HG02943 (cell line): Measurements from ENCODE around the gene ABHD5.

Experiments used
- ATAC-seq: cut with Tn5 transposase; IDR thresholded peaks from one replicate; pipeline ENCODE4 v1.9.1; 2021; ENCODE audit warnings: mild to moderate bottlenecking, low read depth, moderate library complexity; ENCODE audit not compliant: unreplicated experiment

ABHD5 gene

GRCh38 chr3:43709022-43709421 is 18.3 kb downstream of the ABHD5 start:
- ATAC-seq = no peak

GRCh38 chr3:43710607-43711006 is 19.9 kb downstream of the ABHD5 start:
- no peak for ATAC-seq

GRCh38 chr3:43718296-43718695 is 27.6 kb downstream of the ABHD5 start:
- ATAC-seq = no peak

- ATAC-seq = no peak
Measured at GRCh38 chr3:43723121-43723734, 32.5 kb downstream of the ABHD5 start.

- no peak for ATAC-seq
Measured at GRCh38 chr3:43726521-43726920, 35.8 kb downstream of the ABHD5 start.

GRCh38 chr3:43727930-43728329 is 37.2 kb downstream of the ABHD5 start:
- ATAC-seq = no peak

GRCh38 chr3:43728476-43728875 is 37.7 kb downstream of the ABHD5 start:
- ATAC-seq = no peak

- ATAC-seq = no peak
Measured at GRCh38 chr3:43728947-43729346, 38.2 kb downstream of the ABHD5 start.

GRCh38 chr3:43729707-43730414 is 39.1 kb downstream of the ABHD5 start:
- no peak for ATAC-seq

- no peak for ATAC-seq
Measured at GRCh38 chr3:43732747-43733425, 42.1 kb downstream of the ABHD5 start.

- no peak for ATAC-seq
Measured at GRCh38 chr3:43733459-43734384, 43.0 kb downstream of the ABHD5 start.

GRCh38 chr3:43734685-43735084 is 43.9 kb downstream of the ABHD5 start:
- no peak for ATAC-seq

GRCh38 chr3:43735618-43736017 is 44.9 kb downstream of the ABHD5 start:
- ATAC-seq = no peak

GRCh38 chr3:43736558-43737440 is 46.1 kb downstream of the ABHD5 start:
- no peak for ATAC-seq

- ATAC-seq = no peak
Measured at GRCh38 chr3:43738305-43738704, 47.6 kb downstream of the ABHD5 start.

- ATAC-seq = no peak
Measured at GRCh38 chr3:43742920-43743319, 52.2 kb downstream of the ABHD5 start.

- no peak for ATAC-seq
Measured at GRCh38 chr3:43747641-43748040, 56.9 kb downstream of the ABHD5 start.

GRCh38 chr3:43748179-43748578 is 57.4 kb downstream of the ABHD5 start:
- ATAC-seq = no peak

GRCh38 chr3:43748645-43749044 is 57.9 kb downstream of the ABHD5 start:
- ATAC-seq = no peak

GRCh38 chr3:43752905-43753304 is 62.2 kb downstream of the ABHD5 start:
- no peak for ATAC-seq
